Ramos (cell line): Measurements from ENCODE around the gene TTF2.
"Not testable (repeated sequence)": the region's sequence is repeated elsewhere in the genome, so short reads cannot be mapped to it uniquely, and the experiment has no call there.

Source experiments
- in situ Hi-C: fragments of 300-500 bp; cut with MboI; formaldehyde crosslinking; loops from one replicate; pipeline ENCODE4 v1.14.3; 2022; ENCODE audit warnings: low sequenced_read_pairs; ENCODE audit not compliant: unreplicated experiment

Gene TTF2

DNA sequence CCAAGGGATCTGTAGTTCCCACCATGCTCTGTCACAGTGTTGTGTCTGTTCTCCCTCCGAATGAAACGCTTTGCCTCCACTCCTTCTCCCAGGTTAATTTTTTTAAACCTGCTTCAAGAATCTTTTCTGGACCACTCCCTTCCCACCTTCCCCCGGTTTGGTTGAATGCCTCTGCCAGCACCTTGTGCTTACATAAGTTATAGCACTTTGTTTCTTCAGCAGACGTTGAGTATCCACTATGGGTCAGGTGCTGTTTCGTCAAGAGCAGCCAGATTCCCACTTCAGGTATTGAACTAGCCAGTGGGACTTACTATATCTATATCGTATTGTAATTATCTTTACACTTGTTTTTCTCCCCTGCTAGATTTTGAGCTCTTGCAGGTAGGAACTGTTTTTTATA is 27.6 kb downstream of the TTF2 start:
- in situ Hi-C loops, result no loop called here

DNA sequence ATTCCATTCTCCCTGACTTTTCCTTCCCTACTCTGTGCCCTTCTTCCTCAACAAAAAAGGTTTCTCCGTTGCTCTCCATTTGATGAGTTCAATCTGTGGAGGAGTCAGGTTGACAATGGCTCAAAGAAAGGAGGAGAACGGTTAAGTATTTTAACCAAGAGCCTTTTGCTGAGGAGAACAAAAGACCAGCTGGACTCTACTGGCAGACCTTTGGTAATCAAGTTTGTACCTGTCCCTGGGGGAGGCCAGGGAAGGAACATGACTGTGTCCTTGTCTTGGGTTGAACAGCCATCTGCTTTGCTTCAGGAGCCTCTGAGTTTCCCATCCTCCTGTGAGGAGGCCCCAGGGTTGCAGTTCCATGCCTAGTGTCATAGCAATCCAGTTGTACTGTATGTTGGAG is 29.9 kb downstream of the TTF2 start:
- in situ Hi-C loops, result no loop called here

DNA sequence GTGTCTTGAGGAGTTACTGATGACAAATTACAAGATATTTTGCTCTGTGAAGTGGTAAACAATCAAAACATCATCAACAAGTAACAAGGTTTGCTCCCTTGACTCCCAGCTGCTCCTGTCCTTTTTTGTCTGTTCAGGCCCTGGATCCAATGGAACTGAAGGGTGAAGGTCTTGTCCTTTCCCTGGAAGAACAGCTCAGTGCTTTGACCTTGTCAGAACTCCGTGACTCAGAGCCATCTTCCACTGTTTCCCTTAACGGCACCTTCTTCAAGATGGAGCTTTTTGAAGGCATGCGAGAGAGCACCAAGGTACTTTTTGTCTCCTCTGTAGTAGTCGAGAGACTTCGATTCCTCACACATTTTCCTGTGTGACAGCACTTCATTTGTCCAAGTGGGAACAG is 32.5 kb downstream of the TTF2 start:
- in situ Hi-C loops, result no loop called here

DNA sequence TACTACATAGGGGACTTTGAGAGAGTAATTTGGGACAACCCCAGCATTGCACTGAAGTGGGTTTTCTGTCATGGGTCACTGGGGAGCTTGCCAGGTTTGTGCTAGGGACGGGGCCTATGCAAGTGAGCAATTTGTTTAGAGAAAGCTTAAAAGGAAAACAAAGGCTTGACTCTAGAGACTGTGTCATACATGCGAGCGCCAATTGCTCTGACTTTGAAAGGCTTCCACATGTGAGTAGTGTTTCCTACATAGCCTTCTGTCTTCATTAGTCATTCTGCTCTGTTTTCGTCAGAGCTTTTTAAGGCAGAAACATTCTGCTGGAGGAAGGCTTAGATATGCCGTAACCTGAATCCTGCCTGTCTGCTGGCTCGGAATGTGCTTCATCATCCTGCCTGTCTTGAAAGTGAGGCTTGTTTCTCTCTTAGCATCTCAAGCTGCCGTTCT is 33.0 kb downstream of the TTF2 start:
- in situ Hi-C loops, result no loop called here

DNA sequence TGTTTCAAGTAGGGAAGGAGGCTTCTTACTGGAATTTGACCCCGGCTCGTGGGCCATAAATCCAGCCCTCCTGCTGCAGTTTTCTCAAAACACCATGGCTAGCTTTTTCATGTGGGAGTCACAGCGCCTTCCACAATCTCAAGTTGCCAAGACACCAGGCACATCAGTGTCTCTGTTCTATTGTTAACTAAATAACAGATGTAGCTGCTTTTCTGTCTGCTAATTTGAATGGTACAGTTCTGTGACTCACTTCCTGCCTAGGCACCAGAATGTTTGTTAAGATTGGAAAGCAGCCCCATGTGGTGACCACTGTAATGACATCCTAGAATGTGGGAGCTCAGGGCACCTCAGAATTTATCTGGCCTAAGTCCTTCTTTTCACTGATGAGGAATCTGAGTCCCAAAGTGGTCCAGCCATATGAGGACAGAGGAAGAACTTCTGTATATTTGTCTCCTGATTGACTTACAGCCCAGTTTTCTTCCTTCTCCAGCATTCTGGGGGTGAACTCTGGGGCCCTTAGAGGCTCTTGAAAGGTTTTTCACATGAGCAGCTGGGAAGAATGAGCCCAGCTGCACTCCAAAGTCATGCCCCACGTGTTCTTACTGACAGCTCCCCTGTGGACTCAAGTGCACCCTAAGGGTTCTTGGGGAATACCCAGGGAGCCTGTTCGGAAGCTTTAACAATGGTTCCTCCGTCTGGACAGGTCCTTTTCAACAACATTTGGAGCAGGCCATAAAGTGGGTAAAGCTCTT is 33.9 kb downstream of the TTF2 start:
- in situ Hi-C loops, result no loop called here

DNA sequence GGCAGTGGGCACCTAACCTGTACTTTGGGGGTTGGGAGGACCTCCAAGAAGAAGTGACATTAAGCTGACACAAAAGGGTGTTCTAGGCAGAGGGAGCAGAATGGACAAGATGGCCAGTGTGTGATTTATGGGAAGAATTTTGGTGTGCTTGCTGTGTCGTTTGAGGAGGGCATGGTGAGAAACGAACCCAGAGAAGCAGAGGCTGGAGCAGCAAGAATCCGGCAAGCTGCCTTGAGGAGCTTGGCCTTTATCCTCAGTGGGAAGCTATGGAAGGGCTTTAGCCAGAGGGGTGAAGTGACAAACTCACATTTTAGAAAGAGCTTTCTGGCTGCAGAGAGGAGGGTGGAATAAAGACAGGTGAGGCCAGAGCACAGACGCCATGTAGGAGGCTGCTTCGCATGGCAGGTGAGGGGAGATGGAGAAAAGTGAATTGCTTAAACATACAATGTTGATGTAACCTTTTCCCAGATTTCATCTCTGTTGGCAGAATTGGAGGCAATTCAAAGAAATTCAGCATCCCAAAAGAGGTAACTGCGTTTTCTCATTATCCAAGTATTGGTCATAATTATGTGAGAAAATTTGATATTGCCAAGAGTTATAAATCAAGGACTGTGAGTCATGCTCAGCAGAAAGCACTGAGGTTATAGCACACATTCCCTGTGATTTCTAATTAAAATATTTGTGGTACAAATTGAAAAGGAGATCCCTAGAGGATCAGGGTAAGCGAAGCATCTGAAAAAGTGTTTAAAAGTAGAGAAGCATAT is 34.9 kb downstream of the TTF2 start:
- in situ Hi-C loops, result no loop called here

DNA sequence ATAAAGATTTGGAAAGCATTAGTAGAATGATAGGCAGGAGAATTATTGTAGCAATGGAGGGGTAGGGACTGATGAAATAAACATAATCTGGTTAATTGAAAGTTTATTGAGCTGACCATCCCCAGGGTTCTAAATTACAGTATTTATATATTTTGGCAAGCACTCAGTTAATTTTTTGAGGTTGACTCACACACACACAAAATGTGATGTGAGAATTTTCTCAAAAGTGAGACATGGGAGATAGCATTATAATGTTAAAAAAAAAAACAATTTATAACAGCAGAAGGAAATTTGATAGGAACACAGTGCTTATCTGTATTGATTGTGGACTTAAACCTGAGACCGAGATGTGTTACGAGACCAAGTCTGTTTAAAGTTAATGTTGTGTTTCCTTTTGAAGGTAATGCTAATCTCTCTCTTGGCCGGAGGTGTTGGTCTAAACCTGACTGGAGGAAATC is 36.9 kb downstream of the TTF2 start:
- in situ Hi-C loops, result no loop called here

DNA sequence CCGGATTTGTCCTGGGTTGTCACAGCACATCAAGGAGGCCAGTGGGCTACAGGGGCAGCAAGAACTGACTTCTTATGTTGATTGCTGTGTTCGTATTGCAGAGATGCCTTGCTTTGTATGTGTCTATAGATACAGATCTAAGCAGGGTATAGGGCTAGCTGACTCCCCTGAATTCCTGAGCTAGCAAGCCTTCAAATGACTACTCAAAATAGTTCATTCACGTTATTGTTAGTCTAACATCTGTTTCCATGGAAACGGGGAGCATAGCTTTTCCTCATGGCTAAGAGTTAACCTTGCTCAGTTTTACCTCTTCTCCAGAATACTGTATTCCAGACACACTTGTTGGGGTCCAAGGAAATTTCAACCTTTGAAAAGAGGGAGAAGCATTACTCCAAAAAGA is 37.3 kb downstream of the TTF2 start:
- in situ Hi-C loops, result no loop called here

DNA sequence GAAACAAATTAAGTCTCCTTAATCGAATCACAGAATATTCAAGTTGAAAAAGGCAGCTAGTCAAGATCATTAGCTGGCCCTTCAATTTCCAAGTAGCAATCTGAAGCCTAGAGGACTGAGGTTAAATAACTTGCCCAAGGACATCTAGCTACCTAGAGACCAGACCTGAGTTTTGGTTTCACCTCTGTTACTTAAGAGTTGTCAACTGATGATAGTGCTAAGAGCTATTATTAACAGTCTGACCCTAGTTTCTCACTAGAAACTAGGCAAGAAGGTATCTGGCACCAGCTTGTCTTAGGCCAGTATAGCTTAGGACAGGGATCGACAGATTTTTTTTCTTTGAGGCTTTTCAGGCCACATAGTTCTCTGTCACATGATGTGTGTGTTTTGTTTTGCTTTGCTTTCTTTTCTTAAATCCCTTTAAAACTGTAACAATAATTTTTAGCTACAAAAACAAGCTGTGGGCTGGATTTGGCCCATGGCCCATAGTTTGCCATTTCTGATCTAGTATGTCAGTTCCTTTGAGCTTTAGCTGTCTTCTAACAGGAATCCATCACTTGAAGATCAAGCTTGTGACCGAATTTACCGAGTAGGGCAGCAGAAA is 38.3 kb downstream of the TTF2 start:
- in situ Hi-C loops, result no loop called here

DNA sequence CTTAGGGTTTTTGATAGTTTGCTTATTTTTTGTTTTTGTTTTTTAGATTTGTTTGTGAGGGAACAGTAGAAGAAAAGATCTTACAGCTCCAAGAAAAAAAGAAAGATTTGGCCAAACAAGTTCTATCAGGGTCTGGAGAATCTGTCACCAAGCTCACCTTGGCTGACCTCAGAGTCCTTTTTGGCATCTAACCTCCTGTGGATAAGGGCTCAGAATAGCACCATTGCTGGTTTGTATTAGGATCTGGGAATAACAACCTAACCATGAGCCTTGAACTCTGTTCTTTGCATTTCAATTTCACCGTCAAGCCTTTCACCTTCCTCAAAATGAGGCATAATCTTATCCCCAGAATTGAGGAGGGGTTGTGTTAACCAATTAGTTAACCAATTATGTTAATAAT is 41.2 kb downstream of the TTF2 start:
- in situ Hi-C loops, result no loop called here

DNA sequence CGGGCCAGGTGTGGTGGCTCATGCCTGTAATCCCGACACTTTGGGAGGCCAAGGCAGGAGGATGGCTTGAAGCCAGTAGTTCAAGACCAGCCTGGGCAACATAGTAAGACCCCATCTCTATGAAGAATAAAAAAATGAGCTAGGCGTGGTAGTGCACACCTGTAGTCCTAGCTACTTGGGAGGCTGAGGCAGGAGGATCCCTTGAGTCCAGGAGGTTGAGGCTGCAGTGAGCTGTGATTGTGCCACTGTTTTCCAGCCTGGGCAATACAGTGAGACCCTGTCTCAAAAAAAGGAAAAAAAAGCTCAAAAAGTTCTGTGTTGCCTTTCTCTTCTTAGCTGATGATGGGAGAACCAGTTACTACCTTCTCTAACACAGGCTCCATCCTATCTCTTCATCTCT is 41.7 kb downstream of the TTF2 start:
- in situ Hi-C loops, result not testable (repeated sequence)

DNA sequence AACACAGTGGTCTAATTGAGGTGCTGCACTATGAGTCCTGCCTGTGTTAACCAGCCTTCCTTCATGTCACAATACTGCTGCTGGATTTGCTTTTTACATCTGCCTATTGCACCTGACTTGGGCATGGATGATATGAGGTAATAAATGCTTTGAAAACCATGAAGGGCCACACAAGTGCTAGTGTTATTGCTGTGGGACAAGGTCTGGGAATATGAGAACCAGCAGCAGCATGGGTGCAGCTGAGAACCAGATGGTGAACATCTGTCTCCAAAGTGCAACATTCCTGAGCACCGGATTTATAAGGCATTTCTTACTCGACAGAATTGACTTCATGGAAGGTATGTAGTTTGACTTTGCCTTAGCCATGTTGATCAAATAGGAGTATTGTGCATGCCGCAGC is 44.9 kb downstream of the TTF2 start:
- in situ Hi-C loops, result no loop called here

DNA sequence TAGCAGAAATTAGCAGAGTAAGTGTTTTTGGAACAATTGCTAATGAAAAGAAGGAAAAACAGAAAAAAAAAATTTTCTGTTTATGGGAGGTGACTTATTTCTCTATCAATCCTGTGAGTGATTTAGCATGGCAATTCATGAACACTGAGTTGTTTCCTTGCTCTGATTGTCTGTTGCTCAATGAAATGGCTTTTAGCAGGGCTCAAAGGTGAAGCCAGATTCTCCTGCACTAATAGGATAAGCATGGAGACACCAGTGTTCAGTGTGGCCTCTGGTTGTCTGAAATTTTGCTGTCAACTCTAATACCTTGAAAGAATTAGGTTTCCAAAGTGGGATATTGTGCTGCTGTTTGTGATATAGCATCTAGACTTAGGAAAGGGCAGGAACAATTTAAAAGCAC is 45.6 kb downstream of the TTF2 start:
- in situ Hi-C loops, result no loop called here

DNA sequence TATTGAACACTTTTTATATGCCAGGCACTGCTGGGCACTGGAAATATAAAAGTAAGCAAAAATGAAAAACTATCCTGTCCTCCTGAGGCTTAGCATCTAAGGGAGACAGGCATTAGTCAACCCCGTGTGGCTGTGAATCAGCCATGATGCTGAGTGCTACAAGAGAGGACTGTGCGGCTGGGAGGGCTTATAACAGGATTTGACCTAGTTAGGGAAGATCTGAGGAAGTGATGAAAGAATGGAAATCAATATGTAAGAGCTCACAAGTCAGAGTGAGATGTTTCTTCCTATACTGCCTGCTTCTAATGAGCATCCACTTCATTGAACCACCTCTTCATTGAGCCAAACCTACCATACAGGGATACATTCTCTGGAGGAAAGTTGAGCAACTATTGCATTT is 46.4 kb downstream of the TTF2 start:
- in situ Hi-C loops, result no loop called here

DNA sequence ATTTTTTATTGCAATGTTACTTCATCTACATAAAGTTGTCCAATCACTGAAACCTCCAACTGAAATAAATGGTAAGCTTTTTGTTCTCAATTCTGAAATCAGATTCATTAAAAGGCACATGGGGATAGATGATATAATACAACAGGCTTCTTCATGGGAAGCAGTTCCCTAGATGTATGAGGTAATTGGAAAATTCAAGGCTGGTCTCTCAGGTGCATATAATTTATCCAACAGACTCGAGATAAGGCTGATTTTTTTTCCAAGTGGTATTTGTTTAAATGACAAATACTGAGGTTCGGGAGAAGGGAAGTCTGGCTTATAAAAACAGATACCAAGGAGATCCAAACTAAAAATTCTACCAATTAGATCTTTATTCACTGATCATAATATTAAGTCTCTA is 47.2 kb downstream of the TTF2 start:
- in situ Hi-C loops, result no loop called here

DNA sequence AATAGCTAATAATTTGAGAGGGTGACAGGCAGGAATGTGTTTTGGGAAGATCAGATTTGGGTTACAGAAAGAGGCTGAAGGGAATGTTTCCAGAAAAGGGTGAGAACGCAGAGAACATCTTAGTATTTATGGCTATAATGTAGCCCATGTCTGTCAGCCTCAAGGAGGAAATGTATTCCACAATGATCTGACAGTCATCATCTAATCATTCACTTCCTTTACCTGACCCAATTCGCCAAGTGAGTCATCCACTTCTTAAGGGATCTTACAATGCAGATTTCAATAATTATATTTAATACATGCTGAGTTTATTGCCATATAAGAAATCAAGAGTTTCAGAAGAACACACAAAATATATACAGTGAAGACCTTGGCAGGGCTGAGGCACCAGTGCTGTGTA is 50.6 kb downstream of the TTF2 start:
- in situ Hi-C loops, result no loop called here

DNA sequence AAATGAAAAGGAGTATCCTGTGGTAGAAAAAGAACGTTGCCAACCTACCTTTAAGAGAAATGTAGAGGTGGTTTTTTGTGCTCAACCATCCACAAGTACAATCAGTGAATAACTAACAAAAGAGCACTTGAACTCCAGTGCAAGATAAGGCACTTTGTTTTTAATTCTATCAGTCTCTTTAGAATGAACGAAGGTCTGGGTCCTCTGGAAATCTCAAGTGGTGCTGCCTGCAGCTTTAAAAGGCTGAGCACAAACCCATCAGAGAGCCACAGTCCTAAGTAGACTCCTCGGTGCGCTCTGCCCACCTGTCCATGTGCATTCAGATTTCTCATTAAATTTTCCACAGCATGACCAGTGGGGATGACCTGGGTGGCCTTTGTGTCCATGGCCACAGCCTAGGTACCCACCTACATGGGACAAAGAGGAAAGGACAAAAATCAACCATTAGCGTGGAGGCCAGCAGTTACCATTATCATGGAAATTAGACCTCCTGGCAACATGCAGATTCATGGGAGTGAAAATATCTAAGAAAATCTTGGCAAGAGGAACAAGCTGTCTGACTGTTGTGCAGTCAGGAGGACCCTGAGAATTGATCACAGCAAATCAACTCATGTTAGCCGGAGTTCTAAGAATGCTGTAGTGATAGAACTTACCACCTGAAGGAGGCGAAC is 52.1 kb downstream of the TTF2 start:
- in situ Hi-C loops, result no loop called here

DNA sequence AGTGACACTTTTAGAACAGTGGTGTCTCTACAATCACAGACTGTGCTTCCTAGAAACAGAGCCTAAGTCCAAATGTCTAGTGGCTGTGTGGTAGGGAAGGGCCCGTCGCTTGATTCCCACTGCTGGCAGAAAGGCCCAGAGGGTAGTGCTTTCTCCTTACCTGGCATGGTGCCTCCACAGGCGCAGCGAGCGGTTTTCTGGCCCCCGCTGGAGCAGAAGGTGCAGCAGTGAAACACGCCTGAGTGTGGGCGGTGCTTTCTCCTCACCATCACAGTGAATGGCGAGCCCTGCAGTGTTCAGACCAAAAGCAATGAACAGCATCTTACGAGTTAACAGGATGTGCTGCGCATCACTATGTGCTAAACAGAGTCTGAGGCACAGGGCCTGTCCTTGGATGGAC is 53.1 kb downstream of the TTF2 start:
- in situ Hi-C loops, result no loop called here

DNA sequence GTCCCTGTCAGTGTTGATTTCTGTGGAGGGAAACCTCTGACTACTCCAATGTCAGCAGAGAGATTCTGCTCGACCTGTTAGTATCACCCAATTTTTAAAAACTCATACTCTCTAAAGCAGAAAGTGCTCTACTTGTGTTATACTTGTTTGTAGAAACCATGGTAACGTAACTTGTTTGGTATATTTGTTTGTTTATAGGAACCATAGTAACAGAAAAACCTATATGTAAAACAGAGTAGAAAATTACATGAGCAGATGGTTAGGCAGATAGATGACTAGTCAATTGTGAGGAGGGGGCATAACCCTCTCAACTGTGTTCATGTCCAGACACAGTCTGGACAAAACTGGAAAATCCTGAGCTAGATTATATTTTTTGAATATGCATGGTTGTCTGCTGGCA is 54.8 kb downstream of the TTF2 start:
- in situ Hi-C loops, result no loop called here

DNA sequence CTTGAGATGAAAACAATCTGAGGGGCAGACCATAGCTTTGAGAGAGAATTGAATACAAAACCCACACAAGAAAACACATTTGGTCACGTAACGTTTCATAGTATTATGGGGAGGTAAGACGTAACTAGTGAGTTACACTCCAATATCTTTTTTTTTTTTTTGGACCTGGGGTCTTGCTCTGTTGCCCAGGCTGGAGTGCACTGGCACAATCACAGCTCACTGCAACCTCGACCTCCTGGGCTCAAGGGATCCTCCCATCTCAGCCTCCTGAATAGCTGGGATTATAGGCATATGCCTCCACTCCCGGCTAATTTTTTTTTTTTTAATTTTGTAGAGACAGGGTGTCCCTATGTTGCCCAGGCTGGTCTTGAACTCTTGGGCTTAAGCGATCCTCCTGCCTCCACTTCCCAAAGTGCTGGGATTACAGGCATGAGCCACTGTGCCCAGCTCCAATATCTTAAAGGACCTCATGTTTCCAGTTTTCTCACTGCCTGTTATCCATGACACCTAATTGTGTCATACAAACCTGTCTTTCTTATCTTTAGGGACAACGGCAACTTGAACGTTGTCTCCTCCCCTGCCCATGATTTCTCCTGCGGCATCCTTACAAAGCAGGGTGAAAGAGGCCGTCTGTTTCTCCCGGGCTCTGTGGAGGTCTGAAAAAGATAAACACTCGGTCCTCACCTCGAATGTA is 56.1 kb downstream of the TTF2 start:
- in situ Hi-C loops, result no loop called here
